ENCODE measurements around the gene CPA4.

GRCh38 chr7:130363026-130363847 is 70.3 kb downstream of the CPA4 start:
- TF ChIP-seq CTCF (IDR thresholded peaks at IDR 0.05) (no peak), POLR2AphosphoS5 (IDR thresholded peaks at IDR 0.05) (peak in 1 of 3 donors; percentile 37), EP300 (IDR thresholded peaks at IDR 0.05) (no peak), POLR2A (IDR thresholded peaks at IDR 0.05) (no peak)
